ENCODE data around the gene DACH1. TPM values are rescaled to one million over a fixed set of nuclear protein-coding genes. Genes with fewer than 3 reads are reported as not detected.

Gene DACH1
- total and polyA plus RNA-seq, 2 donors (not counting 3 experiments of a cell fraction or from before 2014, with no cell fraction given) = 8.6 to 28.3 TPM

- no TSS peak for BruUV-seq (replicated peaks)
- no peak for TF ChIP-seq GATA2 (IDR thresholded peaks at IDR 0.05; ENCODE audit: insufficient read depth, insufficient read length, low read depth, low read length)
- TF ChIP-seq POLR2A (IDR thresholded peaks at IDR 0.05; ENCODE audit: low read depth, low read length) = no peak
- TF ChIP-seq MAX (IDR thresholded peaks at IDR 0.05; ENCODE audit: insufficient read depth, insufficient read length) = no peak
- no peak for TF ChIP-seq MYC (IDR thresholded peaks at IDR 0.05; ENCODE audit: low read depth, low read length)
- TF ChIP-seq POLR2AphosphoS5 (IDR thresholded peaks at IDR 0.05; ENCODE audit: insufficient read depth, low read depth, low read length) = no peak
- no peak for TF ChIP-seq JUN (IDR thresholded peaks at IDR 0.05; ENCODE audit: borderline replicate concordance, insufficient read depth, insufficient read length, low read depth)
- no peak for TF ChIP-seq EZH2 (IDR thresholded peaks at IDR 0.05; ENCODE audit: borderline replicate concordance, low read depth, low read length, severe bottlenecking)
- TF ChIP-seq FOS (IDR thresholded peaks at IDR 0.05; ENCODE audit: borderline replicate concordance, insufficient read depth, low read length) = no peak
- TF ChIP-seq, protein P1, sequence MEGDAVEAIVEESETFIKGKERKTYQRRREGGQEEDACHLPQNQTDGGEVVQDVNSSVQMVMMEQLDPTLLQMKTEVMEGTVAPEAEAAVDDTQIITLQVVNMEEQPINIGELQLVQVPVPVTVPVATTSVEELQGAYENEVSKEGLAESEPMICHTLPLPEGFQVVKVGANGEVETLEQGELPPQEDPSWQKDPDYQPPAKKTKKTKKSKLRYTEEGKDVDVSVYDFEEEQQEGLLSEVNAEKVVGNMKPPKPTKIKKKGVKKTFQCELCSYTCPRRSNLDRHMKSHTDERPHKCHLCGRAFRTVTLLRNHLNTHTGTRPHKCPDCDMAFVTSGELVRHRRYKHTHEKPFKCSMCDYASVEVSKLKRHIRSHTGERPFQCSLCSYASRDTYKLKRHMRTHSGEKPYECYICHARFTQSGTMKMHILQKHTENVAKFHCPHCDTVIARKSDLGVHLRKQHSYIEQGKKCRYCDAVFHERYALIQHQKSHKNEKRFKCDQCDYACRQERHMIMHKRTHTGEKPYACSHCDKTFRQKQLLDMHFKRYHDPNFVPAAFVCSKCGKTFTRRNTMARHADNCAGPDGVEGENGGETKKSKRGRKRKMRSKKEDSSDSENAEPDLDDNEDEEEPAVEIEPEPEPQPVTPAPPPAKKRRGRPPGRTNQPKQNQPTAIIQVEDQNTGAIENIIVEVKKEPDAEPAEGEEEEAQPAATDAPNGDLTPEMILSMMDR (IDR thresholded peaks at IDR 0.05; ENCODE audit: extremely low read depth in 1 of 2, insufficient read depth in 1 of 2, low read depth in 1 of 2, low read length in 2 of 2) = no peak
- Histone ChIP-seq H3K9ac (replicated peaks; ENCODE audit: extremely low read depth, insufficient read depth, low read length) (no peak overlapping the region), H3K36me3 (ENCODE audit: control insufficient read depth in 2 of 2, extremely low read depth in 1 of 2, insufficient read depth in 2 of 2, low read length in 2 of 2) (no peaks in the 10 kb centered on the region), H3K4me2 (ENCODE audit: insufficient read depth, low read length) (no peak overlapping the region), H3K79me2 (ENCODE audit: control insufficient read depth, insufficient read depth, low read length) (no peaks in the 10 kb centered on the region), H3K27me3 (ENCODE audit: control insufficient read depth in 2 of 2, insufficient read depth in 2 of 2, low read length in 2 of 2) (no peaks in the 10 kb centered on the region), H4K20me1 (replicated peaks; ENCODE audit: control insufficient read depth, extremely low read depth, insufficient read depth, low read length) (no peaks in the 10 kb centered on the region), H2AFZ (ENCODE audit: low read depth, low read length) (no peak overlapping the region), H3K4me1 (ENCODE audit: control insufficient read depth, extremely low read depth, insufficient read depth, low read length) (no peaks in the 10 kb centered on the region), H3K4me3 (replicated peaks in 1 of 3; ENCODE audit: insufficient read depth in 1 of 3, low read depth in 1 of 3, low read length in 3 of 3) (no peak overlapping the region), H3K9me1 (replicated peaks; ENCODE audit: control insufficient read depth, extremely low read depth, insufficient read depth, low read length) (no peaks in the 10 kb centered on the region), H3K27ac (ENCODE audit: insufficient read depth, low read depth, low read length) (no peak overlapping the region), H3K9me3 (replicated peaks; ENCODE audit: control insufficient read depth, insufficient read depth, low read length) (no peaks in the 10 kb centered on the region)
- FAIRE-seq = no peak
- ChIA-PET CTCF (no interaction called here), POLR2A (no interaction called here)
- intact Hi-C loops (cut with micrococcal nuclease) (no loop called here), dilution Hi-C loops (cut with MboI; ENCODE audit: extremely low pct_ligation_motif_present, low sequenced_read_pairs) (no loop called here)
- DNase-seq (ENCODE audit: low read depth, low spot score) = no peak
Observed at GRCh38 chr13:71590654-71591148, 276.3 kb downstream of the DACH1 start.

All from endothelial cell of umbilical vein (primary cell).